GM21825 (cell line): ENCODE measurements around the gene ARL4A.
"Not testable (repeated sequence)": the region's sequence is repeated elsewhere in the genome, so short reads cannot be mapped to it uniquely, and the experiment has no call there.

Source experiments
- ATAC-seq: cut with Tn5 transposase; IDR thresholded peaks from one replicate; pipeline ENCODE4 v1.9.1; 2021; ENCODE audit warnings: mild to moderate bottlenecking, moderate library complexity; ENCODE audit not compliant: unreplicated experiment

The ARL4A gene

DNA sequence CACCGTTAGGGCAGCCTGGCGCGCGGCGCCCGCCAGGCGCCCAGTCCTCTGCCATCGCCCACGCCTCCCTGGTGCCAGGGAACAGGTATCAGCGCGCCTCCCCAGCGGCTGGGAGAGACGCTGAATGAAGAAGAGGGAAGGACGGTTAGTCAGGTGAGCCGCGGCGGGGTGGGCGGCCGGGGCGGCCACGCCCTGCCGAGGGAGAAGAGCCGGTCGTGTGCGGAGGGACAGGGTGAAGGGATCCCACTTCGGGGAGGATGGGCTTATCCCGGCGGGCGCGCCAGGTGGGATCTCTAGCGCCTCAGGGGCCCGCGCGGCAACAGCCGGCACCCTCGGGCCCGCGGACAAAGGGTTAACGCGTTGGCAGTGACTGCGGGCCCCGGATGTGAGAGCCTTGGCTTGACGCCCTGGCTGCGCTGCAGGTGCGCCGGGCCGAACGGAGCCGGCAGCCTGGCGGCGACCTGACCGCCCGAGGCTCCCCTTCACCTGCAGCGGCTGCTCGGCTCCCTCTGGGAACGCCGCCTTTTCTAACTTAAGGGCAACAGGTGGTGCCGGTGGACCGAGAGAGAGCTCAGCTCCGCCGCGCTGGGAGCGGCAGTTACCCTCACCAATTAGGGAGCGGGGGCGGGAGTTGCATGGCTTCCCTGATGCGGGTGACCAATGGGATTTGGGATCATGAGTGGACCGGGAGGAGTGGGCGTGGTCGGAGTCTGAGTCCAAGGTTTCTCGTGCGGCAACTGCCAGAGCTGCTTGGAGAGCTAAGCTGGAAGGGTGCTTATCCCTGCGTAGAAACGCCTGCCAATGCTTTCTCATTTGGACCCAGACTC, at the start of gene ARL4A:
ARL4A (plus strand) TSS at position 743 of the 827 bp plus-strand sequence. CDS start 622 bp downstream, outside the sequence.
- peak; percentile 83 for ATAC-seq

DNA sequence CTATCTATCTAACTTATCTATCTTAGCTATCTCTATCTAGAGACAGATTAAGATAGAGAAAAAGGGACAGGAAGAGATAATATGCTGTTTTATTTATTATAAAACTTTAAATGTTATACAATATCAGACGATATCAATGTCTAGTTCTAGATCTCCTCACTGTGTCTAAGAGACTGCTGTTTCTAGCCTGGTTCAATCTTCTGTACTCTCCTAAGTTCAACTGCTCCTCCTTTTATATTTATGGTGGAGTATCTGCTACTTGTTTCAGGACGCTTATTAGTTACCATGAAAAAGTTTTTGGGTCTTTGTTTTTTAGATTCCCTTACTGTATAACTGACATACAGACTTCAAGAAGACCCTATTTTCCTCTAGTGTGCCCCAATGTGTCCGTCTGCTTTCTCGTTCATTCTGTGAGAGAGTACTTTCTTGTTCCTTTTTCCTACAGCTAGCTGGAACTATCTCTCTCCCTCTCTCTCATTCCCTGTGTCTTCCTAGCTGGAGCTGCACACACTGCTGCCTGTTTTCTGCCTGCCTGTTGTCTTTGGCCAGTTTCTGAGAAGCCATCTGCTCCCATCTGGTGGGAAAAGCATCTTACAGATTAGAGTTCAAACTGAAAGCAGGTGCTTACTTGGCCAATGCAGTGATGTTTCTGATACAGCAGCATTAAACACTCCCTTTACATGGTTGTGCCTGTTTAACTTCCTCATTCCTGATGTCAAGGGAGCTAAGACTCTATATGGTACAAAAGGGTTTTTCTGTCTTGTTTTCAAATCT, 49.4 kb upstream of the ARL4A start:
- peak; percentile 52 for ATAC-seq

DNA sequence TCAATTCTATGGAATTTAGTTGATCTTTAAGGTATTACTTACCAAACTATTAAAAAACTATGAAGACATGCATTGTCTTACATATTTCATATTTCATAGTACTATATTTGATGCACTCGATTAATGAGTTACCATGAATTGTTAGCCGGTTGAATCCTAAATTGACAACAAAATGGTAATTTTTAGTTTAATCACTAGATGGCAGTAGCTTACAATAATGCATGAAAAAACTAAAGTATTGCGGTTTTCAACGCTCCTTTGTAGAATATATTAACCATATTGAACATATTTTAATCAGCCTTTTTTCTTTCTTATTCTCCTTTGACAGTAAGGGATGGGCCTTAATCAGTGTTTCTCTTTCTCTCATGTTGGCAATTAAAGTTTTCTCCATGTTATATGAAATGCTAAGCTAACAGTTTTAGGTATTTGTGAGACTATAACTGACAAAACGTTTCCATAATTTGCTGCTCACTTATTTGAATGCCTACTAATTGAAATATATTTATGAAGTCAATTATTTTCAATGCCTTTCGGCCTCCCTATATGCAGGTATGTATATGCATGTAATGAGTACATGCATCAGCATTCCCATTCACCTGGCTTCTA, 48.5 kb upstream of the ARL4A start:
- ATAC-seq: no peak

DNA sequence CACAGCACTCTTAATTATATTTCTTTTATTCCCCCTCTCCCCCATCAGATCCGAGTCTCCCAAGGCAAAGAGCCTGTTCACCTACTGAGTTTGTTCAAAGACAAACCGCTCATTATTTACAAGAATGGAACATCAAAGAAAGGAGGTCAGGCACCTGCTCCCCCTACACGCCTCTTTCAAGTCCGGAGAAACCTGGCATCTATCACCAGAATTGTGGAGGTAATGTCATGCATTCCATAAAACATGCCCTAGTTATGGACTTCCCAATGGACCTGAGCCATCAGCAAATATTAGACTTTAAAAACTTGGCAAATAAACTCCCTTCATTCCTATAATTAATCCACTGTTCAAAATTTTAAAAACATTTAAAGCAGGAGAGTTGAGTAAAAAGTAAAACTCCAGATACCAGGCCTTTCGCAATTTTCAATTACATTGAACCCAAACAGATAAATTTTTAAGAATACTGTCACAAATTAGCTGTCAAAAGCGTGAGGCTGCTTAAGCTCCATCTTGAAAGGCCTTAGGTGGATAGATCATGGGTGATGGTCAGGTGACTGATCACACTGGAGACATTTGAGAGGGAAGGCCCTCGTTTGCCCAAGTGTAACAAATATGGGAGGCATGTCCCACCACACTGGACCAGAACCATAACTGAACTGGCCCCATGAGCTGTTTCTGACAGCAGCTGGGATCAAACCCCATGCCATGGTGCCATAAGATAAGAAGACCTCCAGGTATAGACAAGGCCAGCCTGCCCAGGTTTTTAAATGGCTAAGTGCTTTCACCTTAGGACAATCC, 46.9 kb upstream of the ARL4A start:
- no peak for ATAC-seq

GRCh38 chr7:12641196-12641595, 46.2 kb upstream of the ARL4A start:
- no peak for ATAC-seq

DNA sequence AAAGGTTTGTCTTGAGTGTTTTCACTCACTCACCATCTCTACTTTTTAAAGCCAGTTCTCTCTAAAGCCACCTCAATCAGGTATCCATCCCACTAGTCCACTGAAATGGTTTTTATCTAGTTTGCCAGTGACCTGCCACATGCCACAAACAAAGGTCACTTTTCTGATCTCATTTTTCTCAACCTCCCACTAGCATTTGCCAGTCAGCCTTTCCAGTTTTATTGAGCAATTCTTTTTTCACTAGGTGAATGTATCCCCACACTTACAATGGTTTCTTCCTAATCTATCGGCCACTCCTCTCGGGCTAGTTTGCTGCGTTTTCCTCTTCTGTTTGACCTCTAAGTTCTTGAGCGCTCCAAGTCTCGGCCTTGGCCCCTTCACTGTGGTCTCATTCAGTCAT, 44.9 kb upstream of the ARL4A start:
- no peak for ATAC-seq

DNA sequence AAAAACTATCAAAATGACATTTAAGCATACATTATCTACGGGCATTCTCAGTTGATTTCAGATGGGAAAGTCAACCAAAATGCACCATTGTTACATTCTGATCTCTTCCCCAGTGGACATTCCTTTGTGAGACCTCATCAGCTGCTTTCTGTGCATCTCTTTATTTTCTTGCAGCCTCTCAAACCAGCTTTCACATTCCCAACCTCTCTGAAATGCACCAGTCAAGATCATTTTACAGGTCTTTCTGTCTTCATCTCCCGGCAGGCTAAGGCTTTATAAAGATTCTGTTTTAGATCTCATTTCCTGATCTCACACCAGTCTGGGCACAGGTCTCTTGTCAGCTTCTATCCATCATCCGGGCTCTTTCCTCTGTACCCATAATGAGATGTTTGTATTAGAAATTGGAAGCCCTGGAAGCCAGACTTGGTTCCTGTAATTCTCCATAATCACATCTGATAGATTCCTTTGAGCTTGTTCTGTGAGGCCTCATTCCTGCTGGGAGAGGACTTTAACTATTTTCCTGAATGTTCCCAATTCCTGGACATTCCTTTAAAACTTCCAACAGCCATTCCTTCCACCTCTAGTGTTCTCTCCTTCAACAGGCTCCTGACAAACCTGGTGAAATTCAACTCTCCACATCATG, 44.3 kb upstream of the ARL4A start:
- ATAC-seq: no peak

DNA sequence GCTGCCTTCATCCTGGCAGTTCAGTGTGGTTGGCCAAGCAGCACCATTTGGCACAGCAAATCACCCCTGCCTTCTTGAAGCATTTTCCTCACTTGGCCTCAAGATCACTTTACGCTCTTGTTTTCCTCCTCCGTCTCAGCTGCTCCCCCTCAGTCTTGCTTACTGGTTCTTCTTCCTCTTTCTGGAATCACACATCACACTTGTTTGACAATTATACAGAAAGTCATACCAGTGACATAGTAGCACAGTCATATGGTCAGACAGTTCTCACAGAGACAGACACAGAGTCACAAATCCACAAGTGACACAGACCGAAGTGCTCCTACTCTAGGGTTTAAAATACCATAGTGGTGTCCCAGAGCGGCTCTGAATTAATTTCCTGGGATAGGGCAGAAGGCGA, 43.8 kb upstream of the ARL4A start:
- ATAC-seq: no peak

DNA sequence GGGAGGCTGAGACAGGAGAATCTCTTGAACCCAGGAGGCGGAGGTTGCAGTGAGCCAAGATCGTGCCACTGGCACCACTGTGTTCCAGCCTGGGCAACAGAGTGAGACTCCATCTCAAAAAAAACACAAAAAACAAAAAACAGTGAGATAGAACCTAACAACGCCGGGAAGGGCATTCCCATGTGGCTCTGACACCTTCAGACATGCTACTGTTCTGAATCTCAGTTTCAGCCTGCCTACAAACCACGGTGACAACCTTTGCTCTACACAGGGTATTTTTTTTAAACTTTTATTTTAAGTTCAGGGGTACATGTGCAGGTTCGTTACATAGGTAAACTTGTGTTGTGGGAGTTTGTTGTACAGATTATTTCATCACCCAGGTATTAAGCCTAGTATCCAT, 42.2 kb upstream of the ARL4A start:
- ATAC-seq: not testable (repeated sequence)

DNA sequence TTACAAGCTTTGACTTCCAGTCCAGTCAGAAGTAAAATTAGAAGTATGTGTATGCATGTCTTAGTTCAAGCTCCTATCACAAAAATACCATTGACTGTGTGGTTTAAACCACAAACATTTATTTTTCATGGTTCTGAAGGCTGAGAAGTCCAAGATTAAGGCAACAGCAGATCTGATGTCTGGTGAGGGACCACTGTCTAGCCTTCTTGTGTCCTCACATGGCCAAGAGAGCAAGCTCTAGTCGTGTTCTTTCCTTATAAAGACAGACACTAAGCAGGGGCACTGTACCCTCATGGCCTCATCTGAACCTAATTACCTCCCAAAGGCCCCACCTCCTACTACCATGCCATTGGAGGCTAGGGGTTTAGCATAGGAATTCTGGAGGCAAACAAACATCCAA, 41.3 kb upstream of the ARL4A start:
- ATAC-seq: no peak

- no peak for ATAC-seq
These were observed 39.8 kb upstream of the ARL4A start for GRCh38 chr7:12647364-12648219.

DNA sequence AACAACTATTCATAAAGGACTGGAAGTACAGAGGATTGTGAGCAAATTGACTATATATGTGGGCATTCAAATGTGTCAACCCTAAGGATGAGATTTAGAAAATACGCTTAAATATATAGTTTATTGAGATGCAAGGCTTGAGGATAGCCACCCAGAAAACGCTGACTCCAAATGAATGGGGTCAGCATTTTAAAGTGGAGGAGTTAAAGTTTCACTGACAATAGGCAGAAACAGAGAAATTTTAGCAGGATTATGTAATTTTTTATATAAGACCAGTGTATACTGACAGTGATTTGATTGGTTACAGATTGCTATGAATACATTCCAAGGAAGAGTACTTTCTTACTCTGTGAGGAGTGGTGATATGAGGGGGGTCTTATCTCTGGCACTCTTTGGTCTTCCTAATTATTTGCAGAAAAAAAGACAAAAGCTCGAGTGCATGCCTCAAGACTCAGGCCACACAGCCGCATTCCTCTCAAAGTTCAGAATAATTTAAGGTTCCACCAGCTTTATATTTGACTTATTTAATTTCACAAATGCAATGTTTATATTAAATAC, 38.6 kb upstream of the ARL4A start:
- no peak for ATAC-seq

GRCh38 chr7:12649348-12649747, 38.1 kb upstream of the ARL4A start:
- no peak for ATAC-seq

- ATAC-seq: no peak
These were observed 37.4 kb upstream of the ARL4A start for GRCh38 chr7:12650080-12650479.

GRCh38 chr7:12653110-12653509, 34.3 kb upstream of the ARL4A start:
- ATAC-seq: no peak

DNA sequence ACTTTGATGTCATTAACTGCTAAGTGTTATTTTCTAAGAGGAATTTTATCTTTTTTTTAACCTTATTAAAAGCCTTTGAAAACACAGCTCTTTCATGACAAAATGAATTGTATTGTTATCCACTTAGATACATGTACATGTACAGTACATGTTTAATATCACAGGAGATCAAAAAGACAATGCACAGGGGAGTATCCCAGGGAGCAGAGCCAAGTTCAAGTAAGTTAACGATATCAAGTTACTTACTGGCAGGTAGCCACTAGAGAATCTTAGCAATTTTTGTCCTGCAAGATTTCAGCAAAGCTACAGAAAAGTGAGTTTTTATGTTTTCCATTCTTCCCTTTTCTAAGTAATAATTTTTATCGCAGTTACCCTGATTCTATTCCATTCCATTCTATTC, 33.9 kb upstream of the ARL4A start:
- no peak for ATAC-seq

DNA sequence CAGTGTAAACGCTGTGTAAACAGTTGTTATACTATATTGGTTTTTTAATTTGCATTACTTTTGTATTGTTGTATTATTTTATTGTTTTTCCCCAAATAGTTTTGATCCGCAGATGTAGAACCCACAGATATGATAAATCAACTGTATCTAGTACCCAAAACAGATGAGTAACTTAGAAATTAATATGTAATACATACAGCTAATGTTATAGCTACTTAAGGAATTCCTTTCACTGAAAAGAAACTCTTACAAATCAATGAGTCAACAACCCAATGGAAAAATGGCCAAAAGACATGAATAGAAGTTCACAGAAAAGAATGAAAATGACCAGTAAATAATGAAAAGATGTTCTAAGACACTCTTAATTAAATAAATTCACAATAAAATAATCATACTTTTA, 32.3 kb upstream of the ARL4A start:
- no peak for ATAC-seq

GRCh38 chr7:12660423-12660822, 27.0 kb upstream of the ARL4A start:
- ATAC-seq: not testable (repeated sequence)

GRCh38 chr7:12660986-12661385, 26.4 kb upstream of the ARL4A start:
- not testable (repeated sequence) for ATAC-seq
